Liver (tissue), 2 donors: ENCODE results near the gene PDK1.

ENCODE experiments used
- FOXA1 ChIP-seq: IDR thresholded peaks from 2 replicates; pipeline ENCODE4 v1.6.1; 2016; ENCODE audit warnings: antibody characterized with exemption
- TF ChIP-seq, protein P1 (sequence below): fragments of 150-350 bp; IDR thresholded peaks from 2 replicates; pipeline ENCODE4 v1.5.1; 2017; ENCODE audit warnings: improper control_type of control experiment, low read depth, low read length; ENCODE audit not compliant: missing input control
- donor health status: healthy.

DNA sequence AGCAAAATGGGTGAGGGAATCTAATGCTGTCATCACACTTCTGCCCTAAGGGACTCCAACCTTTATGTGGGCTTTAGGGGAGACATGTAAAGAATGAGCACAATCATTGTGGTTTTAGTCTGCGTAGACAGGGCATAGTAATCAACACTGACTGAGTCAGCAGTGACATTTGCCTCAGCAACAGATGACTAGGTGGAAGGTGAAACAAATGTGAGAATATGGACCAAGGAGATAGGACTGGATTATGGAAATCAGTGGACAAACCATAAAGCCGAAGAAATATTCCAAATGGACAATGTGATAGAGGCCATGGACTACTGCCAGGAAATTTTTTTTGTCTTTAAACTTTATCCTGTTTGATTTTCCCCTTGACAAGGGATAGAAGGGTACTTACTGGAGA is 83.9 kb downstream of the PDK1 start:
- TF ChIP-seq, protein P1, sequence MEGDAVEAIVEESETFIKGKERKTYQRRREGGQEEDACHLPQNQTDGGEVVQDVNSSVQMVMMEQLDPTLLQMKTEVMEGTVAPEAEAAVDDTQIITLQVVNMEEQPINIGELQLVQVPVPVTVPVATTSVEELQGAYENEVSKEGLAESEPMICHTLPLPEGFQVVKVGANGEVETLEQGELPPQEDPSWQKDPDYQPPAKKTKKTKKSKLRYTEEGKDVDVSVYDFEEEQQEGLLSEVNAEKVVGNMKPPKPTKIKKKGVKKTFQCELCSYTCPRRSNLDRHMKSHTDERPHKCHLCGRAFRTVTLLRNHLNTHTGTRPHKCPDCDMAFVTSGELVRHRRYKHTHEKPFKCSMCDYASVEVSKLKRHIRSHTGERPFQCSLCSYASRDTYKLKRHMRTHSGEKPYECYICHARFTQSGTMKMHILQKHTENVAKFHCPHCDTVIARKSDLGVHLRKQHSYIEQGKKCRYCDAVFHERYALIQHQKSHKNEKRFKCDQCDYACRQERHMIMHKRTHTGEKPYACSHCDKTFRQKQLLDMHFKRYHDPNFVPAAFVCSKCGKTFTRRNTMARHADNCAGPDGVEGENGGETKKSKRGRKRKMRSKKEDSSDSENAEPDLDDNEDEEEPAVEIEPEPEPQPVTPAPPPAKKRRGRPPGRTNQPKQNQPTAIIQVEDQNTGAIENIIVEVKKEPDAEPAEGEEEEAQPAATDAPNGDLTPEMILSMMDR = no peak
- no peak for TF ChIP-seq FOXA1
